ENCODE measurements around the gene MGA.
A peak's percentile ranks its signal among the peaks of the same experiment; 100 is the strongest.

MGA gene

GRCh38 chr15:41659190-41659589 lies 1.0 kb upstream of the MGA start:
- no peak for DNase-seq

- no peak for DNase-seq
These were observed 360 bp upstream of the MGA start for GRCh38 chr15:41659855-41660234.

- peak; percentile 40 for DNase-seq
These were observed 893 bp downstream of the MGA start for GRCh38 chr15:41661078-41661517.

- DNase-seq = peak; percentile 62
These were observed 1.5 kb downstream of the MGA start for GRCh38 chr15:41661518-41662225.

DNA sequence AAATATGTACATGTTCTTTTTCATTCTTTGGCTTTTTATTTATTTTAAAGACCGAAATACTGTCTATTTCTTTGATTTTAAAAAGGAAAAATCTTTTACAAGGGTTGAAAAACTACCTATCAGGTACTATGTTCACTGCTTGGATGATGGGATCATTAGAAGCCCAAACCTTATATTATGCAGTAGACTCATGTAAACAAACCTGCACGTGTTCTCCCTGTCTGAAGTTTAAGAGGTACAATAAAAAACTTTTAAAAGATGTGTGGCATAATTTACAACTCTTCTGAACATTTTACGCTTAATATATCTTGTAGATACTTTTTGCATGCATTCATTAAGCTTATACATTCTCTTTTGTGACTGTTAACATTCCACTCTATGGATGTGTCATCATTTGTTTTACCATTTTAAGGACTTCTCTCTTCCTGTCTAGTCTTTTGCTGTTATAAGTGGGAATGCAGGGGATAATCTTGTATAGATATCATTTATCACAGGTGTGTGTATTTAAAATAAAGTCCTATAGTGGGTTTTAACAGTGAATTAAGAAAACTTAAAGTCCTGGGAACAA lies 6.2 kb downstream of the MGA start:
- DNase-seq = no peak

DNA sequence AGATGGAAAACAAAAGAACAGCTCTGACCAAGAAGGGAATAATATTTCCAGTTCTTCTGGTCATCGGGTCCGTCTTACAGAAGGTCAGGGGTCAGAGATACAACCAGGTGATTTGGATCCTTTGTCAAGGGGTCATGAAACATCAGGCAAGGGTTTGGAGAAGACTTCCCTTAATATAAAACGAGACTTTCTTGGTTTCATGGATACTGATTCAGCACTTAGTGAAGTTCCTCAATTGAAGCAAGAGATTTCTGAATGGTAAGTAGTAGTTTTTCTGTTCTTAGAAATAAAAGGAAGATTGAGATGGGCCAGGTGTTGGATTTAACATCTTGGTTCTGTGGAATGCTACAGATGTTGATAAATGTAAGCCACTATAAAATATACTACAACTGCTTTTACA lies 9.5 kb downstream of the MGA start:
- no peak for DNase-seq

- no peak for DNase-seq
These were observed 11.7 kb downstream of the MGA start for GRCh38 chr15:41671656-41672648.

GRCh38 chr15:41675337-41675736 lies 15.1 kb downstream of the MGA start:
- DNase-seq = no peak

- no peak for DNase-seq
These were observed 18.5 kb downstream of the MGA start for GRCh38 chr15:41678742-41679141.

- DNase-seq = no peak
These were observed 23.8 kb downstream of the MGA start for GRCh38 chr15:41683955-41684354.

DNA sequence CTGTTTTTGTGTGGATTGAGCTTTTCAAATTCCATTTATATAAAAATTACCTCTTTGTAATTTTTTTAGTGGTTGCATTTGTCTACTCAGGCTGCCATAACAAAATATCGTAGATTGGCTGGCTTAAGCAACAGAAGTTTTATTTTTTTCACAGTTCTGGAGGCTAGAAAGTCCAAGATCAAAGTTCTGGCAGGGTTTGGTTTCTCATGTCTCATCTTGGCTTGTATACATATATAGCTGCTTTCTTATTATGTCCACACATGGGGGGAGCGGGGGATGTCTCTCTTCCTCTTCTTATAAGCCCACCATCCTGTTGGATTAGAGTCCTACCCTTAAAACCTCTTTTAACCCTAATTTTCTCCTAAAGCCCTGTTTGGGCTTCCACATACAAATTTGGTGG lies 28.5 kb downstream of the MGA start:
- DNase-seq = no peak

- DNase-seq = no peak
These were observed 28.9 kb downstream of the MGA start for GRCh38 chr15:41689083-41689482.

DNA sequence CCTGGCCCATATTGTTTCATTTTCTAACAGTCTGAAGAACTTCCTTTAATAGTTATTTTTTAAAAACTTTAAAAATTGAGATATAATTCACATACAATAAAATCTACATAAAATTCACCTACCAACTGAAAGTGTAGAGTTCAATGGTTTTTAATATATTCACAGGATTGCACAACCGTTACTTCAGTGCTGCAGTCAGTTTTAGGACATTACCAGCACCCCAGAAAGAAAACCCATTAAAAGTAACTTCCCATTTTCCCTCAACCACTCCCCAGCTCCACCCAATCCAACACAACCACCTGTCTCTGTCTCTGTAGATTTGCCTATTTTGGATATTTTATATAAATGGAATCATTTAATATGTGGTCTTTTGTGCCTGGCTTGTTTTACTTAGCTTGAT lies 29.6 kb downstream of the MGA start:
- no peak for DNase-seq

- DNase-seq = no peak
These were observed 30.4 kb downstream of the MGA start for GRCh38 chr15:41690636-41691035.

DNA sequence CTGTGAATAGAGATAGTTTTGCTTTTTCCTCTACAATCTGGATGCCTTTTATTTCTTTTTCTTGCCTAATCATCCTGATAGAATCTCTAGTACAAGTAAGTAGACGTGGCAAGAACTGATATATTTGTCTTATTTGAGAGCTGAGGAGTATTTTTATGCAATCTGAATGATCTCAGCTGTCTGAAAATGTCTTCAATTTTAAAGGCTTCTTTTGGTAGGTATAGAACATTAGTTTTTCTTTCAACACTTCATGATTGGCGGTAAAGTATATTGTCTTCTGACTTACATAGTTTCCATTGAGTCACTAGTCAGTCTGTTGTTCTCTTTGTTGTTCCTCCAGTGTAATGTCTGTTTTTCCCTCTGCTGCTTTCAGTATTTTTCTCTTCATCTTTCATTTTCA lies 31.3 kb downstream of the MGA start:
- no peak for DNase-seq

GRCh38 chr15:41692049-41692448 lies 31.8 kb downstream of the MGA start:
- no peak for DNase-seq

GRCh38 chr15:41693757-41694156 lies 33.6 kb downstream of the MGA start:
- DNase-seq = no peak

- DNase-seq = no peak
These were observed 35.7 kb downstream of the MGA start for GRCh38 chr15:41695750-41696436.

GRCh38 chr15:41698779-41699178 lies 38.6 kb downstream of the MGA start:
- no peak for DNase-seq

DNA sequence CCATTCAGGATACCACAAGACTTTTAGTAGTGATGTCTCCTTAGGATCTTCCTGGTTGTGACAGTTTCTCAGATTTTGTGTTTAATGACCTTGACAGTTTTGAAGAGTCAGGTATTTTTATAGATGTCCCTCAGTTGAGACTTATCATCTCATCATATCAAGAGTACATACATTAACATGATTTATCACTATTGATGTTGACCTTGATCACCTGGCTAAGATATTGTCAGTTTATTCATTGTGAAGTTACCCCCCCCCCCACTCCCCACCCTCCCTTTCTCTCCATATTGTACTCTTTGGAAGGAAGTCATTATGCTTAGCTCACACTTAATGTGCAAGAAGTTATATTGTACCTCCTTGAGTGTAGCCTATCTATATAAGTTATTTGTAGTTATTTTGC lies 42.9 kb downstream of the MGA start:
- no peak for DNase-seq

GRCh38 chr15:41713047-41713446 lies 52.8 kb downstream of the MGA start:
- no peak for DNase-seq

GRCh38 chr15:41714291-41714690 lies 54.1 kb downstream of the MGA start:
- DNase-seq = no peak

DNA sequence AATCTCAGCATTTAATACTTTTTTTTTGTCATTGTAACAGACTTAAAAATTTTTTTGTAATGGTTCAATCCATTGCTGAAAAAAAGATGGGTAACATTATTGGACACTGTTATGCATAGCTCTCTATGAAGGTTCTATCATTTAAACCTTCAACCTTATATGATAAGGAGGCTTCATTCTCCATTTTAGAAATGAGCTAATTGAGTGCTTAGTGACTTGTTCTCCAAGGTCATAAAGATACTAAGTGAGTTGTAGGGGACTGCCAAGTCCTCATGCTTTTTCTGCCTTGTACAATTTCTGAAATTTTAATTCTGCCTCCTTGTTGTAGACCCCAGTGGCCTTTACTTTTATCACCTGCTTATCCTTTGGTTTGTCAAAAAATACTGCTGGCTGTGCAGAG lies 56.7 kb downstream of the MGA start:
- DNase-seq = no peak

Data from NCI-H2029 (cell line).